ENCODE measurements around the gene FSD1L.

DNA sequence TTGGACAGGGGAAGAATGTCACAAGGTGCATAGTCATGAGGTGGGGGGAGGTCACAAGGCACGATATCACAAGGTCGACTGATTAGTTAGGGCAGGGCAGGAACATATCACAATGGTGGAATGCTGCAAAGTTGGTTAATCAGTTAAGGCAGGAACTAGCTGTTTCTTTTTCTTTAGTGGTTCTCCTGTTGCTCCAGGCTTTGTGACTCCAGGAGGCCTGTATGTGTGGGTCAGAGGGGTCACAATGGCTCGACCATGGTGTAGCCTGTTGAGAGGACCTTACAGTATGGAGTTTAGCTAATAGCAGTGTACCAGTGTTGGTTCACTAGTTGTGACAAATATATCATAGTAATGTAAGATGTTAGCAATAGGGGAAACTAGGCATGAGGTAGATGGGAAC lies 12.4 kb upstream of the FSD1L start:
- TF ChIP-seq, protein P1, sequence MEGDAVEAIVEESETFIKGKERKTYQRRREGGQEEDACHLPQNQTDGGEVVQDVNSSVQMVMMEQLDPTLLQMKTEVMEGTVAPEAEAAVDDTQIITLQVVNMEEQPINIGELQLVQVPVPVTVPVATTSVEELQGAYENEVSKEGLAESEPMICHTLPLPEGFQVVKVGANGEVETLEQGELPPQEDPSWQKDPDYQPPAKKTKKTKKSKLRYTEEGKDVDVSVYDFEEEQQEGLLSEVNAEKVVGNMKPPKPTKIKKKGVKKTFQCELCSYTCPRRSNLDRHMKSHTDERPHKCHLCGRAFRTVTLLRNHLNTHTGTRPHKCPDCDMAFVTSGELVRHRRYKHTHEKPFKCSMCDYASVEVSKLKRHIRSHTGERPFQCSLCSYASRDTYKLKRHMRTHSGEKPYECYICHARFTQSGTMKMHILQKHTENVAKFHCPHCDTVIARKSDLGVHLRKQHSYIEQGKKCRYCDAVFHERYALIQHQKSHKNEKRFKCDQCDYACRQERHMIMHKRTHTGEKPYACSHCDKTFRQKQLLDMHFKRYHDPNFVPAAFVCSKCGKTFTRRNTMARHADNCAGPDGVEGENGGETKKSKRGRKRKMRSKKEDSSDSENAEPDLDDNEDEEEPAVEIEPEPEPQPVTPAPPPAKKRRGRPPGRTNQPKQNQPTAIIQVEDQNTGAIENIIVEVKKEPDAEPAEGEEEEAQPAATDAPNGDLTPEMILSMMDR (IDR thresholded peaks at IDR 0.05): no peak
- no peak for TF ChIP-seq ZFX (IDR thresholded peaks at IDR 0.05; ENCODE audit: borderline replicate concordance)

All from 22Rv1 (cell line).